Purkinje cell (primary cell): ENCODE results near the gene CD46. TPM values are rescaled to one million over a fixed set of nuclear protein-coding genes. Genes with fewer than 3 reads are reported as not detected.

Experiments
- polyA plus RNA-seq: library from polyadenylated mRNA; unstranded; fragments of >200 nt; fragmentation: Nextera tagmentation; gene quantifications from 2 replicates; pipeline ENCODE4 v1.2.1, GENCODE V29; 2014

Gene CD46
- 69.0 and 77.2 TPM in 2 replicates for polyA plus RNA-seq

GRCh38 chr1:207751790-207752455, at the start of gene CD46:
CD46 (plus strand) TSS chr1:207752054; CDS start chr1:207752213, 159 bp downstream.

Other genes with a start within 250 kb of the CD46 start
- gene CR1L, start 106.9 kb upstream of the CD46 start, polyA plus RNA-seq, result not detected in 2 replicates
- gene CD34, start 159.1 kb downstream of the CD46 start, polyA plus RNA-seq, result 0.17 TPM in 1 of 2 replicates, not detected in the other